ENCODE data around the gene RPL7L1. TPM values are rescaled to one million over a fixed set of nuclear protein-coding genes. Genes with fewer than 3 reads are reported as not detected.
A peak's percentile ranks its signal among the peaks of the same experiment; 100 is the strongest.

The RPL7L1 gene
- total RNA-seq, 1 experiment from 2014 or later = 116 TPM

GRCh38 chr6:42921801-42922200, 42.4 kb downstream of the RPL7L1 start:
- in situ Hi-C loops (cut with HindIII; ENCODE audit: low pct_unique_long_range_greater_than_20kb, low sequenced_read_pairs) = no loop called here
- DNase-seq (ENCODE audit: low read depth) = no peak

- DNase-seq (ENCODE audit: low read depth) = no peak
- in situ Hi-C loops (cut with HindIII; ENCODE audit: low pct_unique_long_range_greater_than_20kb, low sequenced_read_pairs) = no loop called here
Measured at GRCh38 chr6:42923666-42924065, 44.2 kb downstream of the RPL7L1 start.

GRCh38 chr6:42925248-42925857, 45.9 kb downstream of the RPL7L1 start:
- no peak for DNase-seq (ENCODE audit: low read depth)
- in situ Hi-C loops (cut with HindIII; ENCODE audit: low pct_unique_long_range_greater_than_20kb, low sequenced_read_pairs) = no loop called here

GRCh38 chr6:42928986-42929820, 49.8 kb downstream of the RPL7L1 start, which contains the start of gene CNPY3:
TSS of gene CNPY3 (plus strand) at chr6:42929480. CDS start at chr6:42929571, 91 bp downstream.
- DNase-seq (ENCODE audit: low read depth) = peak; percentile 100
- in situ Hi-C loops (cut with HindIII; ENCODE audit: low pct_unique_long_range_greater_than_20kb, low sequenced_read_pairs) = no loop called here

- no peak for DNase-seq (ENCODE audit: low read depth)
- in situ Hi-C loops (cut with HindIII; ENCODE audit: low pct_unique_long_range_greater_than_20kb, low sequenced_read_pairs) = no loop called here
Measured at GRCh38 chr6:42929821-42930360, 50.5 kb downstream of the RPL7L1 start.

- DNase-seq (ENCODE audit: low read depth) = no peak
- in situ Hi-C loops (cut with HindIII; ENCODE audit: low pct_unique_long_range_greater_than_20kb, low sequenced_read_pairs) = no loop called here
Measured at GRCh38 chr6:42932412-42932811, 53.0 kb downstream of the RPL7L1 start.

GRCh38 chr6:42933205-42933604, 53.8 kb downstream of the RPL7L1 start:
- in situ Hi-C loops (cut with HindIII; ENCODE audit: low pct_unique_long_range_greater_than_20kb, low sequenced_read_pairs) = no loop called here
- no peak for DNase-seq (ENCODE audit: low read depth)

GRCh38 chr6:42935322-42935721, 55.9 kb downstream of the RPL7L1 start:
- DNase-seq (ENCODE audit: low read depth) = no peak
- in situ Hi-C loops (cut with HindIII; ENCODE audit: low pct_unique_long_range_greater_than_20kb, low sequenced_read_pairs) = no loop called here

- no peak for DNase-seq (ENCODE audit: low read depth)
- in situ Hi-C loops (cut with HindIII; ENCODE audit: low pct_unique_long_range_greater_than_20kb, low sequenced_read_pairs) = no loop called here
Measured at GRCh38 chr6:42936398-42936797, 57.0 kb downstream of the RPL7L1 start.

GRCh38 chr6:42937548-42938427, 58.4 kb downstream of the RPL7L1 start:
- in situ Hi-C loops (cut with HindIII; ENCODE audit: low pct_unique_long_range_greater_than_20kb, low sequenced_read_pairs) = no loop called here
- DNase-seq (ENCODE audit: low read depth) = no peak

- in situ Hi-C loops (cut with HindIII; ENCODE audit: low pct_unique_long_range_greater_than_20kb, low sequenced_read_pairs) = no loop called here
- no peak for DNase-seq (ENCODE audit: low read depth)
Measured at GRCh38 chr6:42938428-42938796, 59.0 kb downstream of the RPL7L1 start.

GRCh38 chr6:42938987-42939809, 59.8 kb downstream of the RPL7L1 start:
- in situ Hi-C loops (cut with HindIII; ENCODE audit: low pct_unique_long_range_greater_than_20kb, low sequenced_read_pairs) = no loop called here
- DNase-seq (ENCODE audit: low read depth) = no peak

Other genes with a start within 250 kb of the RPL7L1 start
- not detected in 2 replicates for gene PRPH2, start 157.0 kb upstream of the RPL7L1 start, total RNA-seq (2014; rRNA removed; shearing (Covaris generic); ENCODE audit: low replicate concordance)
- 52.0 and 61.2 TPM in 2 replicates for gene TBCC, start 133.5 kb upstream of the RPL7L1 start, total RNA-seq (2014; rRNA removed; shearing (Covaris generic); ENCODE audit: low replicate concordance)
- 1.9 TPM in 2 replicates for gene BICRAL, start 97.6 kb upstream of the RPL7L1 start, total RNA-seq (2014; rRNA removed; shearing (Covaris generic); ENCODE audit: low replicate concordance)
- not detected in 2 replicates for gene PTCRA, start 36.4 kb downstream of the RPL7L1 start, total RNA-seq (2014; rRNA removed; shearing (Covaris generic); ENCODE audit: low replicate concordance)
- 69.2 and 70.4 TPM in 2 replicates for gene CNPY3, start 49.9 kb downstream of the RPL7L1 start, total RNA-seq (2014; rRNA removed; shearing (Covaris generic); ENCODE audit: low replicate concordance)
- 1.5 TPM in 1 of 2 replicates, not detected in the other for gene GNMT, start 81.1 kb downstream of the RPL7L1 start, total RNA-seq (2014; rRNA removed; shearing (Covaris generic); ENCODE audit: low replicate concordance)
- 29.2 and 31.4 TPM in 2 replicates for gene PEX6, start 99.6 kb downstream of the RPL7L1 start, total RNA-seq (2014; rRNA removed; shearing (Covaris generic); ENCODE audit: low replicate concordance)
- 41.1 and 50.7 TPM in 2 replicates for gene PPP2R5D, start 105.0 kb downstream of the RPL7L1 start, total RNA-seq (2014; rRNA removed; shearing (Covaris generic); ENCODE audit: low replicate concordance)
- 192 and 200 TPM in 2 replicates for gene MEA1, start 134.3 kb downstream of the RPL7L1 start, total RNA-seq (2014; rRNA removed; shearing (Covaris generic); ENCODE audit: low replicate concordance)
- 140 and 145 TPM in 2 replicates for gene KLHDC3, start 134.6 kb downstream of the RPL7L1 start, total RNA-seq (2014; rRNA removed; shearing (Covaris generic); ENCODE audit: low replicate concordance)
- gene RRP36, start 142.0 kb downstream of the RPL7L1 start, total RNA-seq (2014; rRNA removed; shearing (Covaris generic); ENCODE audit: low replicate concordance) = 79.1 and 98.6 TPM in 2 replicates
- 39.2 TPM in 2 replicates for gene CUL7, start 174.2 kb downstream of the RPL7L1 start, total RNA-seq (2014; rRNA removed; shearing (Covaris generic); ENCODE audit: low replicate concordance)
- 47.5 and 50.5 TPM in 2 replicates for gene MRPL2, start 179.8 kb downstream of the RPL7L1 start, total RNA-seq (2014; rRNA removed; shearing (Covaris generic); ENCODE audit: low replicate concordance)
- 49.3 and 61.6 TPM in 2 replicates for gene KLC4, start 180.0 kb downstream of the RPL7L1 start, total RNA-seq (2014; rRNA removed; shearing (Covaris generic); ENCODE audit: low replicate concordance)
- gene PTK7, start 196.7 kb downstream of the RPL7L1 start, total RNA-seq (2014; rRNA removed; shearing (Covaris generic); ENCODE audit: low replicate concordance) = 45.4 and 69.5 TPM in 2 replicates